HEK293 (cell line): ENCODE measurements around the gene ARHGAP26.

Source experiments
- RBAK ChIP-seq: fragments of 450-650 bp; formaldehyde crosslinking; IDR thresholded peaks from 2 replicates; pipeline ENCODE4 v1.5.1; 2016; ENCODE audit warnings: missing biosample characterization, missing genetic modification characterization
- ZNF132 ChIP-seq: fragments of 450-650 bp; formaldehyde crosslinking; IDR thresholded peaks from 2 replicates; pipeline ENCODE4 v1.5.1; 2017; ENCODE audit warnings: missing biosample characterization, missing genetic modification characterization, borderline replicate concordance
- ZNF274 ChIP-seq, 2 experiments: fragments of 200-500 bp in 1 of 2; fragments of 450-650 bp in 1 of 2; sonication (Bioruptor generic) in 1 of 2; formaldehyde crosslinking in 1 of 2; IDR thresholded peaks; 2 replicates each; pipeline versions ENCODE4 v1.5.1 to v1.6.1; 2014 to 2016; ENCODE audit warnings: borderline replicate concordance in 1 of 2, inconsistent platforms in 1 of 2, low read length in 1 of 2, missing biosample characterization in 1 of 2, missing genetic modification characterization in 1 of 2
- ZNF677 ChIP-seq: fragments of 450-650 bp; IDR thresholded peaks from 2 replicates; pipeline ENCODE4 v1.5.0; 2018; ENCODE audit warnings: missing biosample characterization, mild to moderate bottlenecking, missing genetic modification characterization, moderate library complexity
- ZNF785 ChIP-seq: fragments of 450-650 bp; formaldehyde crosslinking; IDR thresholded peaks from 2 replicates; pipeline ENCODE4 v1.5.1; 2016; ENCODE audit warnings: missing biosample characterization, missing genetic modification characterization
- ZNF830 ChIP-seq: fragments of 450-650 bp; IDR thresholded peaks from 2 replicates; pipeline ENCODE4 v1.5.0; 2018; ENCODE audit warnings: missing biosample characterization, missing genetic modification characterization, low read depth, mild to moderate bottlenecking, moderate library complexity
- TF ChIP-seq, protein P1 (sequence below): fragments of 450-650 bp; formaldehyde crosslinking; IDR thresholded peaks from 2 replicates; pipeline ENCODE4 v1.5.1; 2016; ENCODE audit warnings: missing biosample characterization, missing genetic modification characterization
- TF ChIP-seq, protein P2 (sequence below): fragments of 450-650 bp; formaldehyde crosslinking; IDR thresholded peaks from 2 replicates; pipeline ENCODE4 v1.5.1; 2016; ENCODE audit warnings: missing biosample characterization, missing genetic modification characterization

GRCh38 chr5:142798099-142798770, 28.1 kb downstream of the ARHGAP26 start:
- TF ChIP-seq, protein P1, sequence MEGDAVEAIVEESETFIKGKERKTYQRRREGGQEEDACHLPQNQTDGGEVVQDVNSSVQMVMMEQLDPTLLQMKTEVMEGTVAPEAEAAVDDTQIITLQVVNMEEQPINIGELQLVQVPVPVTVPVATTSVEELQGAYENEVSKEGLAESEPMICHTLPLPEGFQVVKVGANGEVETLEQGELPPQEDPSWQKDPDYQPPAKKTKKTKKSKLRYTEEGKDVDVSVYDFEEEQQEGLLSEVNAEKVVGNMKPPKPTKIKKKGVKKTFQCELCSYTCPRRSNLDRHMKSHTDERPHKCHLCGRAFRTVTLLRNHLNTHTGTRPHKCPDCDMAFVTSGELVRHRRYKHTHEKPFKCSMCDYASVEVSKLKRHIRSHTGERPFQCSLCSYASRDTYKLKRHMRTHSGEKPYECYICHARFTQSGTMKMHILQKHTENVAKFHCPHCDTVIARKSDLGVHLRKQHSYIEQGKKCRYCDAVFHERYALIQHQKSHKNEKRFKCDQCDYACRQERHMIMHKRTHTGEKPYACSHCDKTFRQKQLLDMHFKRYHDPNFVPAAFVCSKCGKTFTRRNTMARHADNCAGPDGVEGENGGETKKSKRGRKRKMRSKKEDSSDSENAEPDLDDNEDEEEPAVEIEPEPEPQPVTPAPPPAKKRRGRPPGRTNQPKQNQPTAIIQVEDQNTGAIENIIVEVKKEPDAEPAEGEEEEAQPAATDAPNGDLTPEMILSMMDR (tag by site-specific recombination), result no peak
- TF ChIP-seq, protein P2, sequence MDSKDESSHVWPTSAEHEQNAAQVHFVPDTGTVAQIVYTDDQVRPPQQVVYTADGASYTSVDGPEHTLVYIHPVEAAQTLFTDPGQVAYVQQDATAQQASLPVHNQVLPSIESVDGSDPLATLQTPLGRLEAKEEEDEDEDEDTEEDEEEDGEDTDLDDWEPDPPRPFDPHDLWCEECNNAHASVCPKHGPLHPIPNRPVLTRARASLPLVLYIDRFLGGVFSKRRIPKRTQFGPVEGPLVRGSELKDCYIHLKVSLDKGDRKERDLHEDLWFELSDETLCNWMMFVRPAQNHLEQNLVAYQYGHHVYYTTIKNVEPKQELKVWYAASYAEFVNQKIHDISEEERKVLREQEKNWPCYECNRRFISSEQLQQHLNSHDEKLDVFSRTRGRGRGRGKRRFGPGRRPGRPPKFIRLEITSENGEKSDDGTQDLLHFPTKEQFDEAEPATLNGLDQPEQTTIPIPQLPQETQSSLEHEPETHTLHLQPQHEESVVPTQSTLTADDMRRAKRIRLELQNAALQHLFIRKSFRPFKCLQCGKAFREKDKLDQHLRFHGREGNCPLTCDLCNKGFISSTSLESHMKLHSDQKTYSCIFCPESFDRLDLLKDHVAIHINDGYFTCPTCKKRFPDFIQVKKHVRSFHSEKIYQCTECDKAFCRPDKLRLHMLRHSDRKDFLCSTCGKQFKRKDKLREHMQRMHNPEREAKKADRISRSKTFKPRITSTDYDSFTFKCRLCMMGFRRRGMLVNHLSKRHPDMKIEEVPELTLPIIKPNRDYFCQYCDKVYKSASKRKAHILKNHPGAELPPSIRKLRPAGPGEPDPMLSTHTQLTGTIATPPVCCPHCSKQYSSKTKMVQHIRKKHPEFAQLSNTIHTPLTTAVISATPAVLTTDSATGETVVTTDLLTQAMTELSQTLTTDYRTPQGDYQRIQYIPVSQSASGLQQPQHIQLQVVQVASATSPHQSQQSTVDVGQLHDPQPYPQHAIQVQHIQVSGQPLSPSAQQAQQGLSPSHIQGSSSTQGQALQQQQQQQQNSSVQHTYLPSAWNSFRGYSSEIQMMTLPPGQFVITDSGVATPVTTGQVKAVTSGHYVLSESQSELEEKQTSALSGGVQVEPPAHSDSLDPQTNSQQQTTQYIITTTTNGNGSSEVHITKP (tag by site-specific recombination), result no peak
- TF ChIP-seq ZNF830 (tag by site-specific recombination) (no peak), ZNF132 (tag by site-specific recombination) (no peak), ZNF274 (IDR thresholded peaks at IDR 0.05; ENCODE audit: low read length) (no peak), ZNF274 (tag by site-specific recombination; IDR thresholded peaks at IDR 0.05; ENCODE audit: borderline replicate concordance) (no peak), RBAK (no peak), ZNF677 (no peak), ZNF785 (tag by site-specific recombination) (no peak)
